HepG2 (cell line): ENCODE measurements around the gene PPP1CA. TPM values are rescaled to one million over a fixed set of nuclear protein-coding genes. Genes with fewer than 3 reads are reported as not detected.

ENCODE experiments used
- GABPB1 ChIP-seq: IDR thresholded peaks from 2 replicates; pipeline ENCODE4 v1.6.1; 2016; ENCODE audit warnings: mild to moderate bottlenecking, missing genetic modification reagents, moderate library complexity, missing compliant biosample characterization
- GATAD2A ChIP-seq: IDR thresholded peaks from 2 replicates; pipeline ENCODE4 v1.6.1; 2016
- HOXD1 ChIP-seq: sonication (generic); formaldehyde crosslinking; IDR thresholded peaks from 2 replicates; pipeline ENCODE4 v1.5.0; 2020; ENCODE audit warnings: missing genetic modification reagents
- KLF12 ChIP-seq: sonication (generic); formaldehyde crosslinking; IDR thresholded peaks from 2 replicates; pipeline ENCODE4 v1.4.0; 2020; ENCODE audit warnings: missing genetic modification reagents, borderline replicate concordance
- KLF15 ChIP-seq: sonication (generic); formaldehyde crosslinking; IDR thresholded peaks from 2 replicates; pipeline ENCODE4 v1.8.1; 2023; ENCODE audit warnings: borderline replicate concordance, mild to moderate bottlenecking, inconsistent platforms, missing genetic modification reagents, mixed read lengths
- NR2F2 ChIP-seq: IDR thresholded peaks from 2 replicates; pipeline ENCODE4 v1.6.1; 2012; ENCODE audit warnings: low read depth, inconsistent platforms, borderline replicate concordance
- RELA ChIP-seq: sonication (generic); formaldehyde crosslinking; IDR thresholded peaks from 2 replicates; pipeline ENCODE4 v1.4.0; 2020; ENCODE audit warnings: missing genetic modification reagents
- SP140L ChIP-seq: sonication (generic); formaldehyde crosslinking; IDR thresholded peaks from 2 replicates; pipeline ENCODE4 v1.4.0; 2020; ENCODE audit warnings: missing genetic modification reagents, borderline replicate concordance
- SP2 ChIP-seq: sonication (generic); formaldehyde crosslinking; IDR thresholded peaks from 2 replicates; pipeline ENCODE4 v1.5.1; 2020; ENCODE audit warnings: mild to moderate bottlenecking, missing genetic modification reagents
- ZNF10 ChIP-seq: sonication (generic); formaldehyde crosslinking; IDR thresholded peaks from 2 replicates; pipeline ENCODE4 v1.4.0; 2020; ENCODE audit warnings: mild to moderate bottlenecking, low read depth, missing genetic modification reagents, borderline replicate concordance
- ZNF33B ChIP-seq: sonication (generic); formaldehyde crosslinking; IDR thresholded peaks from 2 replicates; pipeline ENCODE4 v1.5.1; 2020; ENCODE audit warnings: mild to moderate bottlenecking, missing genetic modification reagents
- ZNF460 ChIP-seq: sonication (generic); formaldehyde crosslinking; IDR thresholded peaks from 2 replicates; pipeline ENCODE4 v1.5.1; 2020; ENCODE audit warnings: missing genetic modification reagents, mild to moderate bottlenecking, borderline replicate concordance
- ZNF530 ChIP-seq: sonication (generic); formaldehyde crosslinking; IDR thresholded peaks from 2 replicates; pipeline ENCODE4 v1.5.0; 2020; ENCODE audit warnings: low read depth, mild to moderate bottlenecking, missing genetic modification reagents
- ZNF552 ChIP-seq: sonication (generic); formaldehyde crosslinking; IDR thresholded peaks from 2 replicates; pipeline ENCODE4 v1.9.0; 2022; ENCODE audit warnings: missing genetic modification reagents, mild to moderate bottlenecking, borderline replicate concordance
- ZNF619 ChIP-seq: sonication (generic); formaldehyde crosslinking; IDR thresholded peaks from 2 replicates; pipeline ENCODE4 v1.4.0; 2020; ENCODE audit warnings: mild to moderate bottlenecking, missing genetic modification reagents
- ZNF7 ChIP-seq: IDR thresholded peaks from 2 replicates; pipeline ENCODE4 v1.6.1; 2016; ENCODE audit warnings: missing biosample characterization, missing genetic modification reagents
- ZSCAN20 ChIP-seq: sonication (generic); formaldehyde crosslinking; IDR thresholded peaks from 2 replicates; pipeline ENCODE4 v1.4.0; 2020; ENCODE audit warnings: missing genetic modification reagents, mild to moderate bottlenecking, borderline replicate concordance
- polyA plus RNA-seq, 8 experiments: library from polyadenylated mRNA; depleted of rRNA in 3 of 8; stranded (reverse) in 7 of 8; unstranded in 1 of 8; fragments of >200 nt; fragmentation: Illumina TruSeq in 4 of 8; extraction: Trizol in 4 of 8; gene quantifications; 2 replicates each; pipeline versions ENCODE4 v1.2.1 to v1.2.3, GENCODE V29; 2011 to 2016; ENCODE audit warnings: low read depth in 4 of 8, missing spikeins in 1 of 8, mixed read lengths in 1 of 8; ENCODE audit not compliant: insufficient read depth in 1 of 8
- total RNA-seq, 5 experiments: library from RNA; depleted of rRNA; stranded (reverse); fragments of >200 nt; fragmentation: Illumina TruSeq; extraction: Trizol; gene quantifications; 2 replicates each; pipeline ENCODE4 v1.2.3, GENCODE V29; 2016; ENCODE audit warnings: low read depth in 1 of 5
- TF ChIP-seq, protein P1 (sequence below), 2 experiments: fragments of 450-650 bp in 1 of 2; sonication (generic) in 1 of 2; formaldehyde crosslinking; IDR thresholded peaks; 2 replicates each; pipeline versions ENCODE4 v1.5.0 to v1.8.0; 2020 to 2022; ENCODE audit warnings: mild to moderate bottlenecking in 1 of 2, missing genetic modification reagents in 1 of 2
- TF ChIP-seq, protein P2 (sequence below): sonication (generic); formaldehyde crosslinking; IDR thresholded peaks from 2 replicates; pipeline ENCODE4 v1.4.0; 2020; ENCODE audit warnings: missing genetic modification reagents
- TF ChIP-seq, protein P3 (sequence below): sonication (generic); formaldehyde crosslinking; IDR thresholded peaks from 2 replicates; pipeline ENCODE4 v1.4.0; 2020; ENCODE audit warnings: missing genetic modification reagents, mild to moderate bottlenecking, borderline replicate concordance
- TF ChIP-seq, protein P4 (sequence below): sonication (generic); formaldehyde crosslinking; IDR thresholded peaks from 2 replicates; pipeline ENCODE4 v1.4.0; 2020; ENCODE audit warnings: missing genetic modification reagents

Gene PPP1CA
- total and polyA plus RNA-seq, 2 of the 13 experiments (the other 11 are each of a cell fraction or from before 2014, with no cell fraction given): 149 to 170 TPM

DNA sequence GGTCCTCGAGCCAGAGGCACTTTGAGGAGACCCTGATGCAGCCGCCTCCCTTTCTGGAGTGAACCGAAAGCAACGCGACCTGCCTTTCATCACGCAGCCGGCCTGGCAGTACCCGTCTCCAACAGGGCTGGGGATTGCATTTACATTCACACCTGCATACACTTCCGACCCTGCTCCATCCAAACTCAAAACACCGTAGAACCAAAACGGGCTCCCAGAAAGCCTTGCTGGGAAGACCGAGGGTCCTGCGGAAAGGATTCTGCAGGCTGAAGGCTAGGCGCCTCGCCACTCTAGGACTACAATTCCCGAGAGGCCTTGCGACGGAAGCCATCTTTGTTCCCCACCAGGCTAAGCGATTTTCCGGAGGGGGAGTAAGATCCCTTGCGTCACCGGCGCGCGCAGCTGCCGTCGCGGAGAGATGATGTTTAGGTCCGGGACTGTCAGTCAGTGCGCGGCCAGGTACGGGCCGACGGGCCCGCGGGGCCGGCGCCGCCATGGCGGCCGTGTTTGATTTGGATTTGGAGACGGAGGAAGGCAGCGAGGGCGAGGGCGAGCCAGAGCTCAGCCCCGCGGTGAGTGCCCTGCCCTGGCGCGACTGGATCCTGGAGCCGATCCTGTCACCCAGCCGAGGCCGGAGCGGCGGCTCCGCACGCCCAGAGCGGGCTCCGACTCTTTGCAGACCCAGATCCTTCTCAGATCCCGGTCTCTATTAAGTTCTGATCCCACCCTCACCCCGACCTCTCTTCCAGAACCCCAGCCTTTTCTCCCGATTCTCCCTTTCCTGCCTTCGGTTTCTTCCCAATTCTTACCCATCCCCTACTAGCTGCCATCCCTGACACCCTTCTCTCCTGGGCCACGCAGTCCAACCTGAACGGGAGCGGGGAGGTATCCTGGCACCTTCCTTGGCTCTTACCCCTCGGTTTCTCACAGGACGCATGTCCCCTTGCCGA is 26.7 kb upstream of the PPP1CA start, which contains the start of gene RPS6KB2 (continued):
- TF ChIP-seq, protein P1, sequence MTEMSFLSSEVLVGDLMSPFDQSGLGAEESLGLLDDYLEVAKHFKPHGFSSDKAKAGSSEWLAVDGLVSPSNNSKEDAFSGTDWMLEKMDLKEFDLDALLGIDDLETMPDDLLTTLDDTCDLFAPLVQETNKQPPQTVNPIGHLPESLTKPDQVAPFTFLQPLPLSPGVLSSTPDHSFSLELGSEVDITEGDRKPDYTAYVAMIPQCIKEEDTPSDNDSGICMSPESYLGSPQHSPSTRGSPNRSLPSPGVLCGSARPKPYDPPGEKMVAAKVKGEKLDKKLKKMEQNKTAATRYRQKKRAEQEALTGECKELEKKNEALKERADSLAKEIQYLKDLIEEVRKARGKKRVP (CRISPR knock-in tag; IDR thresholded peaks at IDR 0.05): peak in 1 of 2 experiments; percentile 74; a peak in 2 of 4 replicates
- TF ChIP-seq NR2F2 (no peak; the same call in 1 of the 2 replicates), GABPB1 (CRISPR knock-in tag) (peak; percentile 94), SP140L (CRISPR knock-in tag) (no peak), HOXD1 (peak; percentile 79; the same call in 1 of the 2 replicates), ZNF530 (CRISPR knock-in tag) (no peak), SP2 (CRISPR knock-in tag) (peak; percentile 27; the same call in 1 of the 2 replicates), ZSCAN20 (CRISPR knock-in tag) (peak; percentile 49; the same call in 1 of the 2 replicates), ZNF33B (no peak), GATAD2A (CRISPR knock-in tag) (peak; percentile 37; the same call in 1 of the 2 replicates), KLF15 (no peak), KLF12 (CRISPR knock-in tag) (peak; percentile 70; the same call in 1 of the 2 replicates), ZNF552 (CRISPR knock-in tag) (no peak), RELA (CRISPR knock-in tag) (no peak), ZNF7 (CRISPR knock-in tag) (no peak), ZNF460 (CRISPR knock-in tag) (no peak), ZNF619 (CRISPR knock-in tag) (no peak), ZNF10 (CRISPR knock-in tag) (no peak)
- TF ChIP-seq, protein P2, sequence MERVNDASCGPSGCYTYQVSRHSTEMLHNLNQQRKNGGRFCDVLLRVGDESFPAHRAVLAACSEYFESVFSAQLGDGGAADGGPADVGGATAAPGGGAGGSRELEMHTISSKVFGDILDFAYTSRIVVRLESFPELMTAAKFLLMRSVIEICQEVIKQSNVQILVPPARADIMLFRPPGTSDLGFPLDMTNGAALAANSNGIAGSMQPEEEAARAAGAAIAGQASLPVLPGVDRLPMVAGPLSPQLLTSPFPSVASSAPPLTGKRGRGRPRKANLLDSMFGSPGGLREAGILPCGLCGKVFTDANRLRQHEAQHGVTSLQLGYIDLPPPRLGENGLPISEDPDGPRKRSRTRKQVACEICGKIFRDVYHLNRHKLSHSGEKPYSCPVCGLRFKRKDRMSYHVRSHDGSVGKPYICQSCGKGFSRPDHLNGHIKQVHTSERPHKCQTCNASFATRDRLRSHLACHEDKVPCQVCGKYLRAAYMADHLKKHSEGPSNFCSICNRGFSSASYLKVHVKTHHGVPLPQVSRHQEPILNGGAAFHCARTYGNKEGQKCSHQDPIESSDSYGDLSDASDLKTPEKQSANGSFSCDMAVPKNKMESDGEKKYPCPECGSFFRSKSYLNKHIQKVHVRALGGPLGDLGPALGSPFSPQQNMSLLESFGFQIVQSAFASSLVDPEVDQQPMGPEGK: peak; percentile 94
- TF ChIP-seq, protein P3, sequence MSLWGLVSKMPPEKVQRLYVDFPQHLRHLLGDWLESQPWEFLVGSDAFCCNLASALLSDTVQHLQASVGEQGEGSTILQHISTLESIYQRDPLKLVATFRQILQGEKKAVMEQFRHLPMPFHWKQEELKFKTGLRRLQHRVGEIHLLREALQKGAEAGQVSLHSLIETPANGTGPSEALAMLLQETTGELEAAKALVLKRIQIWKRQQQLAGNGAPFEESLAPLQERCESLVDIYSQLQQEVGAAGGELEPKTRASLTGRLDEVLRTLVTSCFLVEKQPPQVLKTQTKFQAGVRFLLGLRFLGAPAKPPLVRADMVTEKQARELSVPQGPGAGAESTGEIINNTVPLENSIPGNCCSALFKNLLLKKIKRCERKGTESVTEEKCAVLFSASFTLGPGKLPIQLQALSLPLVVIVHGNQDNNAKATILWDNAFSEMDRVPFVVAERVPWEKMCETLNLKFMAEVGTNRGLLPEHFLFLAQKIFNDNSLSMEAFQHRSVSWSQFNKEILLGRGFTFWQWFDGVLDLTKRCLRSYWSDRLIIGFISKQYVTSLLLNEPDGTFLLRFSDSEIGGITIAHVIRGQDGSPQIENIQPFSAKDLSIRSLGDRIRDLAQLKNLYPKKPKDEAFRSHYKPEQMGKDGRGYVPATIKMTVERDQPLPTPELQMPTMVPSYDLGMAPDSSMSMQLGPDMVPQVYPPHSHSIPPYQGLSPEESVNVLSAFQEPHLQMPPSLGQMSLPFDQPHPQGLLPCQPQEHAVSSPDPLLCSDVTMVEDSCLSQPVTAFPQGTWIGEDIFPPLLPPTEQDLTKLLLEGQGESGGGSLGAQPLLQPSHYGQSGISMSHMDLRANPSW (CRISPR knock-in tag): peak; percentile 93; the same call in 1 of the 2 replicates
- TF ChIP-seq, protein P4, sequence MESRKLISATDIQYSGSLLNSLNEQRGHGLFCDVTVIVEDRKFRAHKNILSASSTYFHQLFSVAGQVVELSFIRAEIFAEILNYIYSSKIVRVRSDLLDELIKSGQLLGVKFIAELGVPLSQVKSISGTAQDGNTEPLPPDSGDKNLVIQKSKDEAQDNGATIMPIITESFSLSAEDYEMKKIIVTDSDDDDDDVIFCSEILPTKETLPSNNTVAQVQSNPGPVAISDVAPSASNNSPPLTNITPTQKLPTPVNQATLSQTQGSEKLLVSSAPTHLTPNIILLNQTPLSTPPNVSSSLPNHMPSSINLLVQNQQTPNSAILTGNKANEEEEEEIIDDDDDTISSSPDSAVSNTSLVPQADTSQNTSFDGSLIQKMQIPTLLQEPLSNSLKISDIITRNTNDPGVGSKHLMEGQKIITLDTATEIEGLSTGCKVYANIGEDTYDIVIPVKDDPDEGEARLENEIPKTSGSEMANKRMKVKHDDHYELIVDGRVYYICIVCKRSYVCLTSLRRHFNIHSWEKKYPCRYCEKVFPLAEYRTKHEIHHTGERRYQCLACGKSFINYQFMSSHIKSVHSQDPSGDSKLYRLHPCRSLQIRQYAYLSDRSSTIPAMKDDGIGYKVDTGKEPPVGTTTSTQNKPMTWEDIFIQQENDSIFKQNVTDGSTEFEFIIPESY (CRISPR knock-in tag): 0 out of 2 replicates have a peak, but pooled peaks have one; percentile 36
